Measurements from ENCODE around the gene DPYSL3. TPM values are rescaled to one million over a fixed set of nuclear protein-coding genes. Genes with fewer than 3 reads are reported as not detected.
A peak's percentile ranks its signal among the peaks of the same experiment; 100 is the strongest.

Gene DPYSL3
- polyA plus RNA-seq, 1 donor (not counting 4 experiments of a cell fraction or from before 2014, with no cell fraction given) = 4.8 TPM

DNA sequence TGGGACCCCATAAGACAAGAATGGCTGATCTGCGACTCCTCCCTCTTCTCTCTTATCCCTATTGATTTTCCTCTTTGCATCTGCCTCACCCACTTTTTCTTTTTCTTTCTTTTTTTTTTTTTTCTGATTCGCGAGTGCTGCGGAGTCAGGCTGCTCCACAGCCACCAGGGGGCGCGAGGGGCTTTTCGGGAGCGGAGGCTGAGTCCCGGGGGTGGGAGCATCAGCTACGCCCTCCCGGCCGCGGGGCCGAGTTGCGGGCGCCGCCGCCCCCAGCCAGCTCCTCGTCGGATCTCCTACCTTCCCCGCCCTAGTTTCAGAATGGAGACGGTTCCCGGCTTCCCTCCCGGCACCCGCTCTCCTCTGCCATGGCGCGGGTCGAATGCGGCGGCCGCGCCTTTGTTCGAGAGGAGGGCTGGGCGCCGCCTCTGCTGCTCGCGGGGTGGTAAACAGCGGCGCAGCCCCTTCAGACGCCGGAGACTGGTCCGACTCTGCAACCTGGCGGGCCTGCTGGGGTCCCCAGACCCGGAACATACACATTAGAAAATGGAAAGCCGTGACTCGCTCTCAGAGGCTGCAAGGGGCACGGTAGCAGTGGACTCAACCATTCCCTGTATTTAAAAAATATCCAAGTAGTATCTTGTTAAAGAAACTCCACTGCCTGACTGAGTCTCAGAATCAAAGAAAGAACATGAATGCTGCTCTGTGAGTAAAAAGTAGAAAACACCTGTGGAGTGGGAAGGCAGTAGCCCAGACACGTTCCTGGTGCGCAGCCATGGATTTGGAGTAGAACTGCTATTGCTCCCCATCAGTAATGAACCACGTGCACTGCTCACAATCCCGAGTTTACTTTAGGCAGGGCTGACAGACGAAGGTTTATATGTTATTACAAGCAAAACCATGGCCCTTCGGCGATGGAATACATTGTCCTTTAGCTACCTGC, 55.7 kb downstream of the DPYSL3 start:
- Histone ChIP-seq H3K79me2 (ENCODE audit: control insufficient read depth, insufficient read depth, low read length) (no peaks in the 10 kb centered on the region), H3K36me3 (ENCODE audit: control insufficient read depth in 2 of 2, extremely low read depth in 1 of 2, insufficient read depth in 2 of 2, low read length in 2 of 2) (no peaks in the 10 kb centered on the region), H3K4me3 (ENCODE audit: control insufficient read depth in 2 of 3, extremely low read depth in 1 of 3, insufficient read depth in 2 of 3, low read depth in 1 of 3, low read length in 3 of 3) (peak overlapping the region; percentile 54 to 77 (median 61)), H3K27me3 (ENCODE audit: control insufficient read depth, extremely low read depth, insufficient read depth, low read length) (peaks cover 18% of the 10 kb centered on the region), H3K9ac (ENCODE audit: control insufficient read depth, extremely low read depth, insufficient read depth, low read length) (peak overlapping the region; percentile 47), H3K27ac (ENCODE audit: control insufficient read depth, insufficient read depth, low read length) (no peak overlapping the region), H3K4me2 (ENCODE audit: control insufficient read depth, extremely low read depth, insufficient read depth, low read depth, low read length) (peak overlapping the region; percentile 77), H3K9me1 (ENCODE audit: control insufficient read depth, extremely low read depth, insufficient read depth, low read length) (no peaks in the 10 kb centered on the region), H4K20me1 (ENCODE audit: control insufficient read depth, extremely low read depth, insufficient read depth, low read length) (no peaks in the 10 kb centered on the region), H2AFZ (ENCODE audit: control insufficient read depth, low read length) (peak overlapping the region; percentile 83), H3K9me3 (ENCODE audit: control insufficient read depth, low read depth, low read length) (no peaks in the 10 kb centered on the region), H3K4me1 (ENCODE audit: control insufficient read depth, extremely low read depth, insufficient read depth, low read length) (no peaks in the 10 kb centered on the region)
- DNase-seq (ENCODE audit: low read depth, low spot score) = no peak
- TF ChIP-seq CTCF (optimal IDR thresholded peaks at IDR 0.05 in 1 of 3, IDR thresholded peaks at IDR 0.05 in 1 of 3, conservative IDR thresholded peaks at IDR 0.05 in 1 of 3; ENCODE audit: extremely low read depth in 1 of 3, insufficient read depth in 2 of 3, low read length in 3 of 3) = peak; percentile 61 to 91 (median 62)
- no peak for TF ChIP-seq EZH2 (IDR thresholded peaks at IDR 0.05; ENCODE audit: low read length)
- dilution Hi-C loops (cut with MboI; ENCODE audit: extremely low pct_ligation_motif_present, low sequenced_read_pairs) = no loop called here
- no peak for FAIRE-seq

DNA sequence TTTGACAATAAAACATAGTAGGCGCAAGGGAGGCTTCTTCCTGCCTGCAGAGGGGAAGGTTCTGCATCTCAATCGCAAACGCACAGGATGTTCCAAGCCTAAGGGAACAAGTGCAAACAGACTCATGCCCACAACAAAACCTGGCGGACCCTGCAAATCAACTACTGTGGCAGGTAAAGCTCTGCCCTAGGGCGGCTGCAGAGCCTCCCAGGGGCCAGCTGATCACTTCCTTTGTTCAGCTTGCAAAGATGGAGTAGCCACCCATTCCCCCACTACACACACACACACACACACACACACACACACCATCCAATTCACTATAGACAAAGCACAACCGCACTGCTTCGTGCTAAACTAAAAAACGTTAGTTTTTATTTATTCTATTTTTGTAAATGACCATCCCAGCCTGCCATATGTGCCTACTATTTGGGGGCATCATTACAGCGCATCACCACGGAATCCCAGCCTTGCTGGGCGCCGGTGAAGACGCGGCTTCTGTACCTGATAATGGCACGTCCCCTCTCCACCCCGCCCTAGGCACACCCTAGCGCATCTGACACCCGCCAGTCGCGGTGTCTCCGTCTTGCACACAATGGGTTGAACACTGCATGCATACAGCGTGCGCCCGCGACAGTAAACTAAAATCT, 57.6 kb downstream of the DPYSL3 start:
- H3K4me3 ChIP-seq (ENCODE audit: control insufficient read depth in 2 of 3, extremely low read depth in 1 of 3, insufficient read depth in 2 of 3, low read depth in 1 of 3, low read length in 3 of 3) = no peak overlapping the region
- no peaks in the 10 kb centered on the region for H3K79me2 ChIP-seq (ENCODE audit: control insufficient read depth, insufficient read depth, low read length)
- TF ChIP-seq EZH2 (IDR thresholded peaks at IDR 0.05; ENCODE audit: low read length) (no peak), CTCF (optimal IDR thresholded peaks at IDR 0.05 in 1 of 3, IDR thresholded peaks at IDR 0.05 in 1 of 3, conservative IDR thresholded peaks at IDR 0.05 in 1 of 3; ENCODE audit: extremely low read depth in 1 of 3, insufficient read depth in 2 of 3, low read length in 3 of 3) (no peak)
- no peaks in the 10 kb centered on the region for H3K36me3 ChIP-seq (ENCODE audit: control insufficient read depth in 2 of 2, extremely low read depth in 1 of 2, insufficient read depth in 2 of 2, low read length in 2 of 2)
- no peaks in the 10 kb centered on the region for H4K20me1 ChIP-seq (ENCODE audit: control insufficient read depth, extremely low read depth, insufficient read depth, low read length)
- FAIRE-seq = no peak
- no peak overlapping the region for H2AFZ ChIP-seq (ENCODE audit: control insufficient read depth, low read length)
- no peaks in the 10 kb centered on the region for H3K4me1 ChIP-seq (ENCODE audit: control insufficient read depth, extremely low read depth, insufficient read depth, low read length)
- no peak overlapping the region for H3K9ac ChIP-seq (ENCODE audit: control insufficient read depth, extremely low read depth, insufficient read depth, low read length)
- H3K27me3 ChIP-seq (ENCODE audit: control insufficient read depth, extremely low read depth, insufficient read depth, low read length) = peaks cover 18% of the 10 kb centered on the region
- H3K4me2 ChIP-seq (ENCODE audit: control insufficient read depth, extremely low read depth, insufficient read depth, low read depth, low read length) = peak overlapping the region; percentile 77
- DNase-seq (ENCODE audit: low read depth, low spot score) = no peak
- H3K27ac ChIP-seq (ENCODE audit: control insufficient read depth, insufficient read depth, low read length) = no peak overlapping the region
- dilution Hi-C loops (cut with MboI; ENCODE audit: extremely low pct_ligation_motif_present, low sequenced_read_pairs) = no loop called here
- no peaks in the 10 kb centered on the region for H3K9me1 ChIP-seq (ENCODE audit: control insufficient read depth, extremely low read depth, insufficient read depth, low read length)
- no peaks in the 10 kb centered on the region for H3K9me3 ChIP-seq (ENCODE audit: control insufficient read depth, low read depth, low read length)
